Effector memory CD8-positive, alpha-beta T cell (primary cell): ENCODE data around the gene CNST.

Experiments used
- ATAC-seq: fragments of 150-1000 bp; cut with Tn5 transposase; replicated peaks from 2 replicates; pipeline ENCODE4 v1.10.0; 2021; ENCODE audit warnings: mild to moderate bottlenecking, moderate library complexity
- DNase-seq, 3 experiments: peaks; one replicate each; pipeline ENCODE4 v3.0.0; 2021
- H3K27ac Mint-ChIP-seq, 2 donors: one replicate each; pipeline ENCODE4 v1.8.0; 2022; ENCODE audit warnings: mild to moderate bottlenecking in 2 of 2, mixed read lengths in 2 of 2, moderate library complexity in 2 of 2
- H3K27me3 Mint-ChIP-seq, 2 donors: one replicate each; pipeline ENCODE4 v1.8.0; 2022; ENCODE audit warnings: mixed read lengths in 2 of 2
- H3K36me3 Mint-ChIP-seq: one replicate; pipeline ENCODE4 v1.8.0; 2022; ENCODE audit warnings: mild to moderate bottlenecking, moderate library complexity, mixed read lengths; ENCODE audit not compliant: insufficient read depth
- H3K4me1 Mint-ChIP-seq, 2 donors: one replicate each; pipeline ENCODE4 v1.8.0; 2022; ENCODE audit warnings: low read depth in 2 of 2, mixed read lengths in 2 of 2
- H3K4me3 Mint-ChIP-seq, 2 donors: one replicate each; pipeline ENCODE4 v1.8.0; 2022; ENCODE audit warnings: mild to moderate bottlenecking in 2 of 2, mixed read lengths in 2 of 2, moderate library complexity in 2 of 2
- H3K9me3 Mint-ChIP-seq, 2 donors: one replicate each; pipeline ENCODE4 v1.8.0; 2022; ENCODE audit warnings: mixed read lengths in 2 of 2
- total RNA-seq, 9 experiments: gene quantifications; one replicate each; lab custom pipeline; 2026; lab: John Stamatoyannopoulos, UW

The CNST gene
- total RNA-seq = 59.1 to 142 (median 86.1) reads per million in 9 experiments

GRCh38 chr1:246566128-246566812 lies at the start of gene CNST, which contains the start of gene TFB2M:
Gene CNST (plus strand): TSS chr1:246566456. CDS start chr1:246591563, 25,107 bp downstream.
Gene TFB2M (minus strand): TSS chr1:246566261. CDS start chr1:246566138, 123 bp downstream.
- Mint-ChIP-seq H3K4me3 (peak within 1 kb of the TSS; percentile 97 to 100), H3K9me3 (no peaks in the 10 kb centered on the region), H3K36me3 (peaks cover 32% of the 10 kb centered on the region), H3K4me1 (peaks cover 27 to 35% of the 10 kb centered on the region in 2 donors), H3K27me3 (no peaks in the 10 kb centered on the region), H3K27ac (peak within 1 kb of the TSS; percentile 94 to 97)
- peak; percentile 84 for ATAC-seq
- DNase-seq = peak; percentile 82 to 87 (median 86)

GRCh38 chr1:246517391-246517790 lies 48.9 kb upstream of the CNST start:
- ATAC-seq (no peak), DNase-seq (no peak)
- Mint-ChIP-seq H3K27ac (no peak overlapping the region), H3K36me3 (no peaks in the 10 kb centered on the region), H3K4me1 (no peaks in the 10 kb centered on the region), H3K4me3 (no peak overlapping the region), H3K27me3 (no peaks in the 10 kb centered on the region), H3K9me3 (no peaks in the 10 kb centered on the region)

GRCh38 chr1:246518456-246519205 lies 47.6 kb upstream of the CNST start:
- H3K27me3 Mint-ChIP-seq = no peaks in the 10 kb centered on the region
- no peak overlapping the region for H3K27ac Mint-ChIP-seq
- ATAC-seq = no peak
- no peak for DNase-seq
- H3K4me3 Mint-ChIP-seq = no peak overlapping the region
- H3K4me1 Mint-ChIP-seq = no peaks in the 10 kb centered on the region
- no peaks in the 10 kb centered on the region for H3K36me3 Mint-ChIP-seq
- no peaks in the 10 kb centered on the region for H3K9me3 Mint-ChIP-seq

- Mint-ChIP-seq H3K9me3 (no peaks in the 10 kb centered on the region), H3K4me1 (no peaks in the 10 kb centered on the region), H3K4me3 (no peak overlapping the region), H3K36me3 (no peaks in the 10 kb centered on the region), H3K27me3 (no peaks in the 10 kb centered on the region), H3K27ac (no peak overlapping the region)
- no peak for ATAC-seq
- no peak for DNase-seq
Measured at GRCh38 chr1:246519514-246519913, 46.7 kb upstream of the CNST start.

- Mint-ChIP-seq H3K27me3 (no peaks in the 10 kb centered on the region), H3K9me3 (no peaks in the 10 kb centered on the region), H3K36me3 (no peaks in the 10 kb centered on the region), H3K4me3 (no peak overlapping the region), H3K4me1 (peaks cover 10 to 16% of the 10 kb centered on the region in 2 donors), H3K27ac (peak overlapping the region; percentile 7 to 82)
- DNase-seq (no peak), ATAC-seq (no peak)
Measured at GRCh38 chr1:246526380-246526779, 39.9 kb upstream of the CNST start.

GRCh38 chr1:246526915-246527314 lies 39.3 kb upstream of the CNST start:
- ATAC-seq (no peak), DNase-seq (no peak)
- Mint-ChIP-seq H3K36me3 (no peaks in the 10 kb centered on the region), H3K27me3 (no peaks in the 10 kb centered on the region), H3K4me3 (peak overlapping the region in 1 of 2 donors; percentile 64), H3K9me3 (no peaks in the 10 kb centered on the region), H3K27ac (peak overlapping the region; percentile 82 to 88), H3K4me1 (peaks cover 10 to 16% of the 10 kb centered on the region in 2 donors)

GRCh38 chr1:246527402-246528088 lies 38.7 kb upstream of the CNST start:
- Mint-ChIP-seq H3K36me3 (no peaks in the 10 kb centered on the region), H3K4me1 (peaks cover 10 to 16% of the 10 kb centered on the region in 2 donors), H3K4me3 (peak overlapping the region in 1 of 2 donors; percentile 64), H3K9me3 (no peaks in the 10 kb centered on the region), H3K27ac (peak overlapping the region; percentile 82 to 88), H3K27me3 (no peaks in the 10 kb centered on the region)
- ATAC-seq (no peak), DNase-seq (no peak)

GRCh38 chr1:246528933-246529731 lies 37.1 kb upstream of the CNST start:
- no peak overlapping the region for H3K27ac Mint-ChIP-seq
- ATAC-seq (no peak), DNase-seq (no peak)
- no peak overlapping the region for H3K4me3 Mint-ChIP-seq
- no peaks in the 10 kb centered on the region for H3K36me3 Mint-ChIP-seq
- H3K9me3 Mint-ChIP-seq = no peaks in the 10 kb centered on the region
- H3K4me1 Mint-ChIP-seq = peaks cover 10 to 16% of the 10 kb centered on the region in 2 donors
- no peaks in the 10 kb centered on the region for H3K27me3 Mint-ChIP-seq

- Mint-ChIP-seq H3K4me3 (no peak overlapping the region), H3K4me1 (peaks cover 10 to 16% of the 10 kb centered on the region in 2 donors), H3K36me3 (no peaks in the 10 kb centered on the region), H3K27me3 (no peaks in the 10 kb centered on the region), H3K27ac (no peak overlapping the region), H3K9me3 (no peaks in the 10 kb centered on the region)
- ATAC-seq (no peak), DNase-seq (no peak)
Measured at GRCh38 chr1:246530482-246530881, 35.8 kb upstream of the CNST start.

- DNase-seq = no peak
- H3K27ac Mint-ChIP-seq = no peak overlapping the region
- H3K9me3 Mint-ChIP-seq = no peaks in the 10 kb centered on the region
- H3K4me1 Mint-ChIP-seq = peaks cover 2 to 11% of the 10 kb centered on the region in 2 donors
- no peak overlapping the region for H3K4me3 Mint-ChIP-seq
- H3K36me3 Mint-ChIP-seq = peaks cover 4% of the 10 kb centered on the region
- ATAC-seq = no peak
- no peaks in the 10 kb centered on the region for H3K27me3 Mint-ChIP-seq
Measured at GRCh38 chr1:246532519-246532918, 33.7 kb upstream of the CNST start.

GRCh38 chr1:246533371-246533905 lies 32.8 kb upstream of the CNST start:
- DNase-seq (no peak), ATAC-seq (no peak)
- Mint-ChIP-seq H3K36me3 (peaks cover 4% of the 10 kb centered on the region), H3K27me3 (no peaks in the 10 kb centered on the region), H3K9me3 (no peaks in the 10 kb centered on the region), H3K4me1 (peaks cover 0 to 3% of the 10 kb centered on the region in 2 donors), H3K27ac (no peak overlapping the region), H3K4me3 (no peak overlapping the region)

GRCh38 chr1:246534114-246534513 lies 32.1 kb upstream of the CNST start:
- H3K27ac Mint-ChIP-seq = no peak overlapping the region

GRCh38 chr1:246537441-246537840 lies 28.8 kb upstream of the CNST start:
- DNase-seq = no peak
- Mint-ChIP-seq H3K27ac (no peak overlapping the region), H3K9me3 (no peaks in the 10 kb centered on the region)

More at GRCh38 chr1:246534114-246534513, 32.1 kb upstream of the CNST start:
- Mint-ChIP-seq H3K4me1 (no peaks in the 10 kb centered on the region), H3K4me3 (no peak overlapping the region), H3K27me3 (no peaks in the 10 kb centered on the region), H3K9me3 (no peaks in the 10 kb centered on the region), H3K36me3 (peaks cover 4% of the 10 kb centered on the region)
- DNase-seq (no peak), ATAC-seq (no peak)

More at GRCh38 chr1:246537441-246537840, 28.8 kb upstream of the CNST start:
- no peaks in the 10 kb centered on the region for H3K27me3 Mint-ChIP-seq
- no peak overlapping the region for H3K4me3 Mint-ChIP-seq
- no peak for ATAC-seq
- H3K4me1 Mint-ChIP-seq = no peaks in the 10 kb centered on the region
- peaks cover 16% of the 10 kb centered on the region for H3K36me3 Mint-ChIP-seq
